Stimulated activated CD4-positive, alpha-beta T cell treated with anti-CD3 and anti-CD28 coated beads, Interleukin-1b, Interleukin-23, amount 100 ng/mL, for 4 hours (primary cell): ENCODE results near the gene PDZK1.
"Not testable (repeated sequence)": the region's sequence is repeated elsewhere in the genome, so short reads cannot be mapped to it uniquely, and the experiment has no call there.

Experiments
- DNase-seq, 2 donors: peaks; one replicate each; pipeline ENCODE4 v3.0.0-alpha.2; 2020; ENCODE audit warnings: low read depth in 2 of 2

PDZK1 gene

GRCh38 chr1:145710291-145711027 is 3.3 kb upstream of the PDZK1 start:
- no peak for DNase-seq

GRCh38 chr1:145708063-145708462 is 895 bp upstream of the PDZK1 start:
- no peak for DNase-seq

GRCh38 chr1:145706086-145706664 is 993 bp downstream of the PDZK1 start:
- DNase-seq: no peak

- DNase-seq: no peak
These were observed 1.5 kb downstream of the PDZK1 start for GRCh38 chr1:145705622-145706021.

- no peak for DNase-seq
These were observed 4.3 kb downstream of the PDZK1 start for GRCh38 chr1:145702826-145703225.

GRCh38 chr1:145702052-145702451 is 5.1 kb downstream of the PDZK1 start:
- no peak for DNase-seq

GRCh38 chr1:145701306-145701862 is 5.8 kb downstream of the PDZK1 start:
- no peak for DNase-seq

- no peak for DNase-seq
These were observed 10.6 kb downstream of the PDZK1 start for GRCh38 chr1:145696630-145696960.

GRCh38 chr1:145695821-145696629 is 11.1 kb downstream of the PDZK1 start:
- DNase-seq: no peak

- no peak for DNase-seq
These were observed 14.3 kb downstream of the PDZK1 start for GRCh38 chr1:145692785-145693443.

GRCh38 chr1:145690587-145691558 is 16.3 kb downstream of the PDZK1 start:
- DNase-seq: peak in 1 of 2 donors; percentile 15

GRCh38 chr1:145689922-145690321 is 17.2 kb downstream of the PDZK1 start:
- no peak for DNase-seq

GRCh38 chr1:145688924-145689323 is 18.2 kb downstream of the PDZK1 start:
- no peak for DNase-seq

GRCh38 chr1:145688328-145688727 is 18.8 kb downstream of the PDZK1 start:
- DNase-seq: no peak

GRCh38 chr1:145686078-145686477 is 21.1 kb downstream of the PDZK1 start:
- DNase-seq: not testable (repeated sequence)

- DNase-seq: not testable (repeated sequence)
These were observed 22.3 kb downstream of the PDZK1 start for GRCh38 chr1:145684858-145685257.

- not testable (repeated sequence) for DNase-seq
These were observed 34.0 kb downstream of the PDZK1 start for GRCh38 chr1:145673217-145673616.

- not testable (repeated sequence) for DNase-seq
These were observed 36.0 kb downstream of the PDZK1 start for GRCh38 chr1:145670995-145671745.

- DNase-seq: not testable (repeated sequence)
These were observed 42.2 kb downstream of the PDZK1 start for GRCh38 chr1:145665015-145665414.

- not testable (repeated sequence) for DNase-seq
These were observed 44.7 kb downstream of the PDZK1 start for GRCh38 chr1:145662502-145662901.
